IMR-90 (cell line): Measurements from ENCODE around the gene VSTM5. TPM values are rescaled to one million over a fixed set of nuclear protein-coding genes. Genes with fewer than 3 reads are reported as not detected.

Experiments
- ATAC-seq: fragments of 200-7000 bp; cut with Tn5 transposase; 2 replicates; pipeline ENCODE4 v1.9.1; 2020; ENCODE audit warnings: low read depth, mild to moderate bottlenecking, moderate library complexity
- BruUV-seq: library from RNA; stranded (reverse); fragments of 400-500 nt; replicated peaks from 2 replicates; lab custom pipeline; 2021; lab: Mats Ljungman, UMichigan
- CTCF ChIA-PET: fragments of 300-600 bp; formaldehyde crosslinking; extraction: SDS; loops from one replicate; lab custom pipeline; 2021; ENCODE audit warnings: antibody characterized with exemption; lab: Yijun Ruan, JAX
- POLR2A ChIA-PET: fragments of 300-600 bp; sonication (Branson Sonifier 250); formaldehyde crosslinking; loops from one replicate; lab custom pipeline; 2022; ENCODE audit warnings: antibody characterized with exemption; ENCODE audit not compliant: unreplicated experiment; lab: Charles Lee
- DNase-seq: peaks from one replicate; pipeline ENCODE4 v3.0.0; 2013
- H2AFZ ChIP-seq: replicated peaks from 2 replicates; pipeline ENCODE3; 2013; ENCODE audit warnings: low read length, mild to moderate bottlenecking; ENCODE audit not compliant: poor library complexity
- H2AK5ac ChIP-seq: 2 replicates; pipeline ENCODE4 v1.6.1; 2013; ENCODE audit warnings: low read depth, low read length, inconsistent platforms
- H2AK9ac ChIP-seq: replicated peaks from 2 replicates; pipeline ENCODE3; 2013; ENCODE audit warnings: mild to moderate bottlenecking, low read depth, low read length, moderate library complexity; ENCODE audit not compliant: poor library complexity
- H2BK120ac ChIP-seq: 2 replicates; pipeline ENCODE4 v1.6.1; 2013; ENCODE audit warnings: low read depth, low read length, inconsistent platforms
- H2BK15ac ChIP-seq: 3 replicates; pipeline ENCODE4 v1.6.1; 2013; ENCODE audit warnings: low read depth, low read length, inconsistent platforms
- H2BK20ac ChIP-seq: 2 replicates; pipeline ENCODE4 v1.6.1; 2013; ENCODE audit warnings: low read depth, mild to moderate bottlenecking, inconsistent platforms, low read length, moderate library complexity
- H2BK5ac ChIP-seq: 2 replicates; pipeline ENCODE4 v1.6.1; 2013; ENCODE audit warnings: mild to moderate bottlenecking, low read depth, low read length, inconsistent platforms; ENCODE audit not compliant: poor library complexity, severe bottlenecking
- H3K14ac ChIP-seq: replicated peaks from 2 replicates; pipeline ENCODE4 v1.6.1; 2013; ENCODE audit warnings: low read depth, low read length, inconsistent platforms
- H3K18ac ChIP-seq: 2 replicates; pipeline ENCODE4 v1.6.1; 2013; ENCODE audit warnings: low read depth, low read length, control low read depth
- H3K23ac ChIP-seq: 2 replicates; pipeline ENCODE4 v1.6.1; 2013; ENCODE audit warnings: low read depth, low read length, inconsistent platforms
- H3K27ac ChIP-seq: 2 replicates; pipeline ENCODE4 v1.5.1; 2013; ENCODE audit warnings: mild to moderate bottlenecking, control low read depth, low read length; ENCODE audit not compliant: insufficient read depth
- H3K27me3 ChIP-seq: 2 replicates; pipeline ENCODE4 v1.6.1; 2013; ENCODE audit warnings: low read length; ENCODE audit not compliant: control insufficient read depth, insufficient read depth
- H3K36me3 ChIP-seq: 2 replicates; pipeline ENCODE4 v1.6.1; 2013; ENCODE audit warnings: low read length, mixed read lengths; ENCODE audit not compliant: control insufficient read depth, insufficient read depth
- H3K4ac ChIP-seq: 2 replicates; pipeline ENCODE4 v1.6.1; 2013; ENCODE audit warnings: low read depth, low read length, inconsistent platforms
- H3K4me1 ChIP-seq: 2 replicates; pipeline ENCODE4 v1.6.1; 2013; ENCODE audit warnings: low read length, mixed read lengths; ENCODE audit not compliant: control insufficient read depth, insufficient read depth
- H3K4me2 ChIP-seq: 2 replicates; pipeline ENCODE4 v1.6.1; 2013; ENCODE audit warnings: low read depth, mild to moderate bottlenecking, control low read depth, low read length, moderate library complexity
- H3K4me3 ChIP-seq: 2 replicates; pipeline ENCODE4 v1.5.1; 2013; ENCODE audit warnings: low read depth, mild to moderate bottlenecking, control low read depth, low read length, moderate library complexity; ENCODE audit not compliant: insufficient read depth
- H3K56ac ChIP-seq: 2 replicates; pipeline ENCODE4 v1.6.1; 2013; ENCODE audit warnings: low read length, inconsistent platforms; ENCODE audit not compliant: insufficient read depth; ENCODE audit errors: extremely low read depth
- H3K79me1 ChIP-seq, 2 experiments: 2 replicates each; pipeline ENCODE4 v1.6.1; 2013; ENCODE audit warnings: low read length in 2 of 2, inconsistent platforms in 1 of 2, low read depth in 1 of 2
- H3K9ac ChIP-seq: 2 replicates; pipeline ENCODE4 v1.6.1; 2013; ENCODE audit warnings: low read depth, low read length, control low read depth
- H3K9me1 ChIP-seq: 2 replicates; pipeline ENCODE4 v1.6.1; 2013; ENCODE audit warnings: low read length, inconsistent platforms; ENCODE audit not compliant: insufficient read depth
- H3K9me3 ChIP-seq: 2 replicates; pipeline ENCODE4 v1.6.1; 2013; ENCODE audit warnings: low read length; ENCODE audit not compliant: control insufficient read depth, insufficient read depth
- H4K20me1 ChIP-seq: 2 replicates; pipeline ENCODE4 v1.6.1; 2013; ENCODE audit warnings: low read length, inconsistent platforms; ENCODE audit not compliant: insufficient read depth
- H4K5ac ChIP-seq: 2 replicates; pipeline ENCODE4 v1.6.1; 2013; ENCODE audit warnings: mild to moderate bottlenecking, low read depth, low read length, control low read depth
- H4K8ac ChIP-seq, 2 experiments: 2 replicates each; pipeline ENCODE4 v1.6.1; 2013; ENCODE audit warnings: low read depth in 2 of 2, low read length in 2 of 2, control low read depth in 1 of 2, inconsistent platforms in 1 of 2
- H4K91ac ChIP-seq: 2 replicates; pipeline ENCODE4 v1.6.1; 2013; ENCODE audit warnings: low read depth, low read length, inconsistent platforms; ENCODE audit not compliant: insufficient read depth
- CEBPB ChIP-seq: IDR thresholded peaks from 2 replicates; pipeline ENCODE4 v1.6.1; 2012; ENCODE audit warnings: low read depth, low read length, improper control_type of control experiment
- CTCF ChIP-seq: conservative IDR thresholded peaks from 2 replicates; pipeline ENCODE4 v1.5.1; 2012; ENCODE audit warnings: mild to moderate bottlenecking, low read depth, low read length, improper control_type of control experiment
- ELK1 ChIP-seq: fragments of 150-350 bp; IDR thresholded peaks from 2 replicates; pipeline ENCODE4 v1.6.1; 2016; ENCODE audit warnings: low read depth, mild to moderate bottlenecking, low read length, moderate library complexity, borderline replicate concordance
- MAFK ChIP-seq: IDR thresholded peaks from 2 replicates; pipeline ENCODE4 v1.6.1; 2012; ENCODE audit warnings: low read depth, low read length, improper control_type of control experiment
- MXI1 ChIP-seq: IDR thresholded peaks from 2 replicates; pipeline ENCODE4 v1.6.1; 2012; ENCODE audit warnings: low read depth, mild to moderate bottlenecking, low read length, moderate library complexity, borderline replicate concordance
- NFE2L2 ChIP-seq: fragments of 150-350 bp; IDR thresholded peaks from 2 replicates; pipeline ENCODE4 v1.6.1; 2016; ENCODE audit warnings: low read depth, mild to moderate bottlenecking, low read length
- POLR2A ChIP-seq: IDR thresholded peaks from 2 replicates; pipeline ENCODE4 v1.6.1; 2012; ENCODE audit warnings: mild to moderate bottlenecking, low read depth, low read length
- RFX5 ChIP-seq: IDR thresholded peaks from 2 replicates; pipeline ENCODE4 v1.8.0; 2012; ENCODE audit warnings: low read depth, mild to moderate bottlenecking, low read length, moderate library complexity
- USF2 ChIP-seq: fragments of 150-350 bp; IDR thresholded peaks from 2 replicates; pipeline ENCODE4 v1.6.1; 2017; ENCODE audit warnings: mild to moderate bottlenecking, antibody characterized with exemption, low read length, low read depth
- WGBS, 2 experiments: methylation state at CpG; one replicate each; pipeline versions ENCODE4 v1.1.5 to v1.1.7; 2013; ENCODE audit warnings: missing lambda C conversion rate in 2 of 2; ENCODE audit not compliant: insufficient read length in 1 of 2; ENCODE audit errors: extremely low coverage in 2 of 2; 5-methylcytosine and 5-hydroxymethylcytosine counted together
- dilution Hi-C: fragments of 300-500 bp; cut with HindIII; formaldehyde crosslinking; loops from one replicate; pipeline ENCODE4 v1.14.3; 2018; ENCODE audit warnings: low sequenced_read_pairs; ENCODE audit not compliant: unreplicated experiment
- in situ Hi-C: fragments of 300-500 bp; cut with MboI; formaldehyde crosslinking; loops from 3 replicates; pipeline ENCODE4 v1.14.3; 2019; ENCODE audit warnings: low sequenced_read_pairs, inconsistent platforms, mixed read lengths
- intact Hi-C: fragments of 100-400 bp; cut with micrococcal nuclease; formaldehyde crosslinking; loops from 2 replicates; pipeline ENCODE4 v1.10.0; 2022
- polyA plus RNA-seq, 3 experiments: library from polyadenylated mRNA; depleted of rRNA; stranded (reverse); fragments of >200 nt; gene quantifications; 2 replicates each; pipeline ENCODE4 v1.2.3, GENCODE V29; 2012; ENCODE audit warnings: low replicate concordance in 1 of 3
- total RNA-seq: library from RNA; depleted of rRNA; stranded (reverse); fragments of >200 nt; gene quantifications from 2 replicates; pipeline ENCODE4 v1.2.3, GENCODE V29; 2012

Gene VSTM5
- total and polyA plus RNA-seq, 2 of the 4 experiments (the other 2 are of a cell fraction) = 0.36 to 0.43 TPM

GRCh38 chr11:93890391-93891051 lies 40.1 kb upstream of the VSTM5 start:
- Histone ChIP-seq H4K91ac (no peak overlapping the region), H2AK9ac (no peak overlapping the region), H3K27me3 (peaks cover 16% of the 10 kb centered on the region), H3K18ac (no peak overlapping the region), H2BK120ac (no peak overlapping the region), H3K4ac (no peak overlapping the region), H4K5ac (no peak overlapping the region), H3K9me1 (no peaks in the 10 kb centered on the region), H3K27ac (no peak overlapping the region), H3K14ac (no peak overlapping the region), H3K23ac (no peak overlapping the region; the same call in 1 of the 2 replicates), H4K20me1 (no peaks in the 10 kb centered on the region), H2AK5ac (no peak overlapping the region), H2BK15ac (no peak overlapping the region), H2BK20ac (no peak overlapping the region), H3K4me3 (no peak overlapping the region), H3K79me1 (no peaks in the 10 kb centered on the region), H2AFZ (no peak overlapping the region), H2BK5ac (no peak overlapping the region), H3K36me3 (no peaks in the 10 kb centered on the region), H3K9ac (no peak overlapping the region), H3K56ac (no peak overlapping the region), H3K4me2 (no peak overlapping the region), H3K4me1 (no peaks in the 10 kb centered on the region), H4K8ac (no peak overlapping the region), H3K9me3 (no peaks in the 10 kb centered on the region)
- POLR2A ChIA-PET = no interaction called here
- DNase-seq = no peak
- WGBS, 2 experiments = 86% methylated on average over 1 of the region's 3 CpGs; no CpG with 5 or more reads in 1 of the 2 experiments
- dilution Hi-C loops (no loop called here), intact Hi-C loops (loop anchor here (10.0 kb wide), 1 partner anchor 714 kb away; no protein-coding TSS in a partner anchor), in situ Hi-C loops (loop anchor here (10.0 kb wide), 1 partner anchor 614 kb away; no protein-coding TSS in a partner anchor)
- CTCF ChIA-PET = interaction anchor here (1.0 kb wide), 1 partner anchor 293 kb away, joined by 3 read pairs; no protein-coding TSS in a partner anchor
- no peak for ATAC-seq
- no peak for TF ChIP-seq POLR2A
- no peak for TF ChIP-seq NFE2L2
- TF ChIP-seq ELK1 = no peak
- no peak for TF ChIP-seq MXI1
- TF ChIP-seq MAFK = no peak
- TF ChIP-seq CEBPB = no peak
- no peak for TF ChIP-seq CTCF
- no peak for TF ChIP-seq USF2
- no peak for TF ChIP-seq RFX5
- no TSS peak for BruUV-seq
